Neuron (in vitro differentiated cells): ENCODE data around the gene MTA1.

Experiments
- H2AFZ ChIP-seq: one replicate; pipeline ENCODE4 v1.6.1; 2013; ENCODE audit warnings: low read depth, mild to moderate bottlenecking, inconsistent platforms, low read length, moderate library complexity
- H3K27me3 ChIP-seq: one replicate; pipeline ENCODE4 v1.6.1; 2013; ENCODE audit warnings: low read length; ENCODE audit not compliant: insufficient read depth
- H3K36me3 ChIP-seq: one replicate; pipeline ENCODE4 v1.6.1; 2013; ENCODE audit warnings: low read length; ENCODE audit not compliant: insufficient read depth
- H3K4me1 ChIP-seq: one replicate; pipeline ENCODE4 v1.6.1; 2013; ENCODE audit warnings: low read length; ENCODE audit not compliant: insufficient read depth
- H3K4me3 ChIP-seq: 2 replicates; pipeline ENCODE4 v1.5.1; 2013; ENCODE audit warnings: mild to moderate bottlenecking, low read length, moderate library complexity
- H3K9me3 ChIP-seq: one replicate; pipeline ENCODE4 v1.6.1; 2013; ENCODE audit warnings: low read length

MTA1 gene

GRCh38 chr14:105467249-105467941 lies 47.8 kb downstream of the MTA1 start:
- Histone ChIP-seq H3K36me3 (peaks cover 47% of the 10 kb centered on the region), H3K9me3 (no peaks in the 10 kb centered on the region), H2AFZ (no peak overlapping the region), H3K27me3 (no peaks in the 10 kb centered on the region), H3K4me3 (no peak overlapping the region), H3K4me1 (peaks cover 21% of the 10 kb centered on the region)

DNA sequence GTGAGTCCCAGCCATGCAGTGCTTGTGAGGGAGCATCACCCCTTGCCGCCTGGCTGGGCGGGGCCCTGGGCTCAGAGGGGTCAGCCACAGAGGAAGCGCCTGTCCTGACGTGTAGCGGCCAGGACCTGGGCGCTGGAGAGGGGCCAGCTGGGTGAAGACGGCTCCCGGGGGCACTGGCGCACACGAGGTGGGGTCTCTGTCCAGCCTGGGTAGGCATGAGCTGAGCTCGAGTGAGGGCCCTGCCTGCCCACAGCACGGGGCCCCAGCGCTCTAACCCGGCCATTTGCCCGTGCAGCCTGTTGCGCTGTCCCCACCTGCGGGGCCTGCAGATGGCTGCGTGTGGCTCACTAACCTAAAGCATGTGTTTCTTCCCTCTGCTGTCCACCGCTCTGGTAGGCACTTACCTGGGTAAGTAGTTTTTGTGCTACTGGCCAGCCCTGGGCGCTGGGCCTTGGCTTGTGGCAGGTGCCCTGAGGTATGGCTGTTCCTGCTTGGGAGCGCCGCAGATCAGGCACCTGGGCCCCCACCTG lies 48.4 kb downstream of the MTA1 start:
- Histone ChIP-seq H3K27me3 (no peaks in the 10 kb centered on the region), H3K4me1 (peaks cover 27% of the 10 kb centered on the region), H3K36me3 (peaks cover 45% of the 10 kb centered on the region), H2AFZ (no peak overlapping the region), H3K4me3 (no peak overlapping the region), H3K9me3 (no peaks in the 10 kb centered on the region)

- Histone ChIP-seq H3K27me3 (no peaks in the 10 kb centered on the region), H3K4me3 (no peak overlapping the region), H2AFZ (no peak overlapping the region), H3K4me1 (peaks cover 34% of the 10 kb centered on the region), H3K9me3 (no peaks in the 10 kb centered on the region), H3K36me3 (peaks cover 38% of the 10 kb centered on the region)
Observed at GRCh38 chr14:105468621-105469241, 49.1 kb downstream of the MTA1 start.

- Histone ChIP-seq H3K27me3 (no peaks in the 10 kb centered on the region), H3K9me3 (no peaks in the 10 kb centered on the region), H2AFZ (no peak overlapping the region), H3K4me3 (no peak overlapping the region), H3K4me1 (peaks cover 36% of the 10 kb centered on the region), H3K36me3 (peaks cover 31% of the 10 kb centered on the region)
Observed at GRCh38 chr14:105469456-105470349, 50.1 kb downstream of the MTA1 start.

GRCh38 chr14:105470350-105471296 lies 51.0 kb downstream of the MTA1 start:
- Histone ChIP-seq H3K4me1 (peaks cover 39% of the 10 kb centered on the region), H3K9me3 (no peaks in the 10 kb centered on the region), H3K36me3 (peaks cover 21% of the 10 kb centered on the region), H3K27me3 (no peaks in the 10 kb centered on the region), H2AFZ (no peak overlapping the region), H3K4me3 (no peak overlapping the region)

GRCh38 chr14:105471297-105471821 lies 51.7 kb downstream of the MTA1 start:
- Histone ChIP-seq H3K36me3 (peaks cover 17% of the 10 kb centered on the region), H2AFZ (no peak overlapping the region), H3K4me1 (peaks cover 47% of the 10 kb centered on the region), H3K27me3 (no peaks in the 10 kb centered on the region), H3K4me3 (no peak overlapping the region), H3K9me3 (no peaks in the 10 kb centered on the region)

GRCh38 chr14:105471823-105472485 lies 52.3 kb downstream of the MTA1 start:
- Histone ChIP-seq H3K4me1 (peaks cover 53% of the 10 kb centered on the region), H3K36me3 (peaks cover 12% of the 10 kb centered on the region), H3K4me3 (no peak overlapping the region), H3K9me3 (no peaks in the 10 kb centered on the region), H2AFZ (no peak overlapping the region), H3K27me3 (no peaks in the 10 kb centered on the region)

DNA sequence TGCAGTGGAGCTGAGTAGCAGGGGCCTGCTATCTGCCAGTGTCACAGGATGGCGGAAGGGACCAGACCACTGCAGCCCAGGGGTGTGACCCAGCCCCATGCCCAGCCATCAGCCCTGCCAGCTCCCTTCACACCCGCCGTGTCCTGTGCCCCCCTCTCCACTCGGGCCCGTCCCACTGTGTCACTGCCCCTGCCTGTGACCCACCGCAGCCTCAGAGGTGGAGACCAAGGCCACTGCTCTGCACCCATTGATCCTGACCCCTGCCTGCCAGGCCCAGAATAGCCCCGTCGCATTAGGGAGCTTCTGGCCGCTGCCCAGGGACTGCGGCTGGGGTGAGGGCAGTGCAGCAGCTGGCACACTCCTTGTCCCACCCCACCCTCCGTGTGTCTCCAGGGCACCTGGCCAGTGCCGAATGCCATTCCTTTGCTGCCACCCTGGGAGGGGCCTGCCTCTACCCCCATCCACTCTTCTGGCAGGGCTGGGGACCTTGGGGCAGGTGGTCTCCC lies 52.9 kb downstream of the MTA1 start:
- Histone ChIP-seq H3K36me3 (peaks cover 7% of the 10 kb centered on the region), H2AFZ (no peak overlapping the region), H3K4me3 (no peak overlapping the region), H3K4me1 (peaks cover 58% of the 10 kb centered on the region), H3K27me3 (no peaks in the 10 kb centered on the region), H3K9me3 (no peaks in the 10 kb centered on the region)

DNA sequence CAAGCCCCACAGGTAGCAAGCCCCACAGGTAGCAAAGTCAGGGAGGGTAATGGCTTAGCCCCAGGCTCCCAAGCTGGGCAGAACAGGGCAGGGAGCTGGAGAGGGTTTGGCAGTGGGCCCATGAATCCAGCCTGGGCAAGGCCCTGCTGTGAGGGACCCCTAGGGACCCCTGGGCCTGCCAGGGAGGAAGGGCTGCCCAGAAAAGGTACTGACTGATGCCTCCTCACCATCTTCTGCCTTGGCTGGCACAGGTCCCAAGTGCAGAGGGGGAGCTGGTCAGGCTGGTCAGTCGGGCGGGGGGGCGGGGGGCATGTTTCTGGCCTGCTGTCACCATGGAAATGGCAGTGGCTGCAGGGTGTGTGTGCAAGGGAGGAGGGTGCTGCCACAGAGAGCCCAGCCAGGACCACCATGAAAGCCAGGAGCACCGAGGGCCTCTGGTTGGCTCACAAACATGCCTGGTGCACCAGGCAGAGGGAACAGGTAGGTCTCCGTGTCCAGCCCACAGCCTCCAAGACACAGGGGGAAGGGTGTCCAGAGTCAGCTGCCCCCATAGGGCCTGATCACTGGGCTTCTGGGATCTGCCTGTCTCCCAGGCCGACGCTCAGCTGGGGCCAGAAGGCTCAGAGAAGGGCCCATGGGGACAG lies 53.5 kb downstream of the MTA1 start:
- H3K36me3 ChIP-seq: peaks cover 6% of the 10 kb centered on the region
- peak overlapping the region; percentile 30 for H3K4me3 ChIP-seq
- H2AFZ ChIP-seq: no peak overlapping the region
- no peaks in the 10 kb centered on the region for H3K27me3 ChIP-seq
- peaks cover 58% of the 10 kb centered on the region for H3K4me1 ChIP-seq
- H3K9me3 ChIP-seq: no peaks in the 10 kb centered on the region

DNA sequence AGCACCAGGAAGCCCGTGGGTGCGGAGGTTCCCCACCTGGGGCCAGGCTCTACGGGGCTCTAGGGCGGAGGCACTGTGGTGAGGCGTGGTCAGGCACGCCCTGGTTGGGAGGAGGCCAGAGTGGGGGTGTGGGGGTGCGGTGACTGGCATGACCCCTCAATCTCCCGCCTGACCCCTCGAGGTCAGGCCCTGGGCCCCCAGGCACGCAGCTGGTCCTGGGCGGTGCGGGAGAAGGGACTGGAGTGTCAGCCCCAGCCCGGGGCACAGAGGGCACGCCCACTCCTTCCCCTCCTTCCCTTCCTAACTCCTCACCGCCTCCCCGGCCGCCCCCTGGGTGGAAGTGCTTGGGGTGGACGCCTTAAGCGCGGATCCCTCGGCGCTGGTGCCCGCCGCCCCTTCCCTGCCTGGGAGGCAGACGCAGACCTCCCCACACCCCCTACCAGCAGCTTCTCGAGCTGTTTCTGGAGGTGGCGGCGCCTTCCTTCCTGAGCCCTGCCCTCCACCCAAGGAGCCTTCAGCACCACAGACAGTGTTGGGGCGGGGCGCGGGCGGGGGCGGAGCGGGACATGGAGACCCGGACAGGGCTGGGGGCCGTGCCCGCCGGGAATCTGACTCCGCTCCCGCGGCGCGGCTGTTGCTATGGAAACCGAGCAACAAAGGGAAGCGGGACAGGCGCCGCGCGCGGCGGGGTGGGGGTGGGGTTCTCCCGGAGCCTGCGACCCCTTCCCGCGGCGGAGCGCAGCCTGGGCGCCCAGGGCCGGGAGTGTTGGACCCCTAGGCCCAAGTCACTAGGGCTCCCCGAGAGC lies 54.3 kb downstream of the MTA1 start:
- Histone ChIP-seq H3K4me1 (peaks cover 58% of the 10 kb centered on the region), H3K36me3 (peaks cover 3% of the 10 kb centered on the region), H3K27me3 (no peaks in the 10 kb centered on the region), H3K4me3 (peak overlapping the region; percentile 63), H2AFZ (no peak overlapping the region), H3K9me3 (no peaks in the 10 kb centered on the region)
